GM12878 (cell line): ENCODE results near the gene CHRDL2. TPM values are rescaled to one million over a fixed set of nuclear protein-coding genes. Genes with fewer than 3 reads are reported as not detected.

Source experiments
- ATAC-seq: fragments of 200-7000 bp; cut with Tn5 transposase; 3 replicates; pipeline ENCODE4 v1.9.1; 2020; ENCODE audit warnings: mild to moderate bottlenecking, moderate library complexity
- BruUV-seq: library from RNA; stranded (reverse); fragments of 400-500 nt; replicated peaks from 2 replicates; lab custom pipeline; 2021; lab: Mats Ljungman, UMichigan
- CTCF ChIA-PET: fragments of 300-600 bp; sonication (Branson Sonifier 250); formaldehyde crosslinking; extraction: SDS; loops from one replicate; lab custom pipeline; 2021; ENCODE audit warnings: inconsistent platforms; lab: Yijun Ruan, JAX
- POLR2A ChIA-PET: fragments of 350-600 bp; formaldehyde crosslinking; extraction: SDS; loops from one replicate; lab custom pipeline; 2021; ENCODE audit warnings: inconsistent platforms; lab: Charles Lee
- RAD21 ChIA-PET: fragments of 300-600 bp; sonication (Branson Sonifier 250); formaldehyde crosslinking; loops from one replicate; lab custom pipeline; 2023; ENCODE audit warnings: antibody characterized with exemption; ENCODE audit not compliant: unreplicated experiment; lab: Charles Lee
- SMC1A ChIA-PET: fragments of 300-600 bp; sonication (Branson Sonifier 250); formaldehyde crosslinking; loops from one replicate; lab custom pipeline; 2023; ENCODE audit not compliant: unreplicated experiment, uncharacterized antibody; lab: Charles Lee
- DNase-seq: peaks from one replicate; pipeline ENCODE4 v3.0.0-alpha.2; 2011; ENCODE audit warnings: low read depth, low spot score
- FAIRE-seq: peaks from 3 replicates; lab custom pipeline; 2011; peaks lifted over from hg19 to GRCh38; lab: Jason Lieb, UNC
- H2AFZ ChIP-seq: 2 replicates; pipeline ENCODE4 v1.6.0; 2011; ENCODE audit warnings: low read depth, low read length, control low read depth; ENCODE audit not compliant: control insufficient read depth
- H3K27ac ChIP-seq: 2 replicates; pipeline ENCODE4 v1.5.1; 2011; ENCODE audit warnings: control low read depth; ENCODE audit not compliant: control insufficient read depth, insufficient read depth
- H3K27me3 ChIP-seq, 2 experiments: replicated peaks in 1 of 2; 2 replicates each; pipeline versions ENCODE4 v1.6.0 to v1.6.1; 2011; ENCODE audit warnings: low read length in 1 of 2; ENCODE audit not compliant: control insufficient read depth in 2 of 2, insufficient read depth in 2 of 2
- H3K36me3 ChIP-seq, 2 experiments: 2 replicates each; pipeline ENCODE4 v1.5.1; 2011; ENCODE audit warnings: low read length in 1 of 2; ENCODE audit not compliant: control insufficient read depth in 2 of 2, insufficient read depth in 2 of 2
- H3K4me1 ChIP-seq: 2 replicates; pipeline ENCODE4 v1.6.1; 2011; ENCODE audit warnings: mild to moderate bottlenecking, low read length, moderate library complexity, mixed read lengths; ENCODE audit not compliant: control insufficient read depth, insufficient read depth
- H3K4me2 ChIP-seq: 2 replicates; pipeline ENCODE4 v1.6.0; 2011; ENCODE audit warnings: control low read depth; ENCODE audit not compliant: control insufficient read depth, insufficient read depth
- H3K4me3 ChIP-seq: fragments of 200-600 bp; sonication (generic); 2 replicates; pipeline ENCODE4 v1.5.1; 2016
- H3K79me2 ChIP-seq: 2 replicates; pipeline ENCODE4 v1.6.0; 2011; ENCODE audit warnings: low read length; ENCODE audit not compliant: control insufficient read depth, insufficient read depth
- H3K9ac ChIP-seq: 2 replicates; pipeline ENCODE4 v1.8.0; 2011; ENCODE audit warnings: low read length, control low read depth, mixed read lengths; ENCODE audit not compliant: control insufficient read depth, insufficient read depth
- H3K9me3 ChIP-seq: replicated peaks from 3 replicates; pipeline ENCODE4 v1.5.1; 2011; ENCODE audit warnings: mild to moderate bottlenecking, low read length; ENCODE audit not compliant: control insufficient read depth, insufficient read depth
- H4K20me1 ChIP-seq: 2 replicates; pipeline ENCODE4 v1.6.0; 2011; ENCODE audit not compliant: control insufficient read depth, insufficient read depth
- ASH2L ChIP-seq: fragments of 300-600, 200-600 bp; sonication (generic); IDR thresholded peaks from 2 replicates; pipeline ENCODE4 v1.6.1; 2017; ENCODE audit warnings: low read depth, mild to moderate bottlenecking, borderline replicate concordance
- CEBPZ ChIP-seq: fragments of 150-350 bp; IDR thresholded peaks from 2 replicates; pipeline ENCODE4 v1.6.1; 2016; ENCODE audit warnings: low read depth, low read length
- MEF2A ChIP-seq: IDR thresholded peaks from 2 replicates; pipeline ENCODE4 v1.6.1; 2011; ENCODE audit warnings: low read depth, mild to moderate bottlenecking, low read length, moderate library complexity; ENCODE audit not compliant: insufficient read depth
- SIN3A ChIP-seq: IDR thresholded peaks from 2 replicates; pipeline ENCODE4 v1.6.1; 2012; ENCODE audit warnings: low read depth, low read length, improper control_type of control experiment
- SUPT20H ChIP-seq: IDR thresholded peaks from 2 replicates; pipeline ENCODE4 v1.6.1; 2011; ENCODE audit warnings: low read depth, mild to moderate bottlenecking, low read length, moderate library complexity, borderline replicate concordance; ENCODE audit not compliant: control insufficient read depth
- WGBS: methylation state at CpG from one replicate; pipeline ENCODE4 v1.1.6; 2016; ENCODE audit warnings: low lambda C conversion rate; ENCODE audit not compliant: insufficient replicate concordance, insufficient coverage; ENCODE audit errors: missing lambda C conversion rate; 5-methylcytosine and 5-hydroxymethylcytosine counted together
- in situ Hi-C: fragments of 300-500 bp; cut with MboI; formaldehyde crosslinking; loops from 9 replicates; pipeline ENCODE4 v1.14.3; 2018; ENCODE audit warnings: mixed read lengths
- intact Hi-C: fragments of 100-400 bp; cut with micrococcal nuclease; formaldehyde crosslinking; loops from one replicate; pipeline ENCODE4 v1.14.2; 2022; ENCODE audit not compliant: unreplicated experiment
- polyA plus RNA-seq, 11 experiments: library from polyadenylated mRNA; depleted of rRNA in 4 of 11; unstranded in 6 of 11; stranded (reverse) in 5 of 11; fragments of >200 nt; fragmentation: Nextera tagmentation in 4 of 11; fragmentation: Illumina TruSeq in 1 of 11; extraction: Ambion mirVana in 4 of 11; extraction: Trizol in 1 of 11; gene quantifications; 1 replicate in 1 of 11; 2 replicates in 10 of 11; pipeline versions ENCODE4 v1.2.1 to v1.2.3, GENCODE V29; 2011 to 2016; ENCODE audit warnings: inconsistent platforms in 2 of 11, missing spikeins in 2 of 11, low read depth in 1 of 11
- total RNA-seq, 4 experiments: library from RNA; depleted of rRNA in 3 of 4; stranded (reverse); fragments of >200 nt in 3 of 4; fragmentation: Illumina TruSeq in 1 of 4; extraction: Trizol in 1 of 4; gene quantifications; 2 replicates each; pipeline versions ENCODE4 v1.2.1 to v1.2.3, GENCODE V29; 2013 to 2021

The CHRDL2 gene
- total and polyA plus RNA-seq, 10 of the 15 experiments (the other 5 are each of a cell fraction or from before 2014, with no cell fraction given), result not detected

- in situ Hi-C loops, result no loop called here
- Histone ChIP-seq H2AFZ (no peak overlapping the region), H3K27me3 (peaks cover 10 to 17% of the 10 kb centered on the region in 2 experiments), H3K9me3 (no peaks in the 10 kb centered on the region), H3K79me2 (no peaks in the 10 kb centered on the region), H3K36me3 (no peaks in the 10 kb centered on the region), H4K20me1 (no peaks in the 10 kb centered on the region; the same call in 1 of the 2 replicates), H3K9ac (no peak overlapping the region), H3K4me3 (no peak overlapping the region), H3K4me2 (no peak overlapping the region), H3K4me1 (no peaks in the 10 kb centered on the region), H3K27ac (no peak overlapping the region)
- DNase-seq (no peak), FAIRE-seq (no peak), ATAC-seq (no peak)
- SMC1A ChIA-PET, result interaction anchor here (0.6 to 1.6 kb wide), 2 partner anchors 9 to 32 kb away, joined by 3 to 5 read pairs; no protein-coding TSS in a partner anchor
- BruUV-seq, result no TSS peak
- no peak for TF ChIP-seq ASH2L
- no peak for TF ChIP-seq SIN3A
- no peak for TF ChIP-seq CEBPZ
- TF ChIP-seq MEF2A, result no peak
- TF ChIP-seq SUPT20H, result no peak
- intact Hi-C loops, result no loop called here
- POLR2A ChIA-PET, result interaction anchor here (0.8 kb wide), 1 partner anchor 10 kb away, joined by 3 read pairs; no protein-coding TSS in a partner anchor
- CTCF ChIA-PET, result interaction anchor here (0.7 to 2.4 kb wide), 6 partner anchors 8 to 355 kb away, joined by 3 to 11 read pairs (median 3); no protein-coding TSS in a partner anchor
- RAD21 ChIA-PET, result interaction anchor here (1.3 kb wide), 1 partner anchor 32 kb away, joined by 3 read pairs; no protein-coding TSS in a partner anchor
- 40% methylated on average over 1 of the region's 1 CpG for WGBS
Observed at GRCh38 chr11:74734559-74734925, 3.3 kb upstream of the CHRDL2 start.
